GM19193 (cell line): ENCODE measurements around the gene MRC2.

Source experiments
- POLR2A ChIP-seq: IDR thresholded peaks from 4 replicates; pipeline ENCODE4 v1.6.1; 2011; ENCODE audit not compliant: insufficient read depth, insufficient read length; ENCODE audit errors: extremely low read depth

Gene MRC2

GRCh38 chr17:62660629-62661118 is 33.2 kb downstream of the MRC2 start:
- no peak for TF ChIP-seq POLR2A

- TF ChIP-seq POLR2A: no peak
Measured at GRCh38 chr17:62661337-62661736, 33.9 kb downstream of the MRC2 start.

- TF ChIP-seq POLR2A: no peak
Measured at GRCh38 chr17:62662855-62663254, 35.4 kb downstream of the MRC2 start.

- TF ChIP-seq POLR2A: no peak
Measured at GRCh38 chr17:62663304-62663703, 35.8 kb downstream of the MRC2 start.

- TF ChIP-seq POLR2A: no peak
Measured at GRCh38 chr17:62664336-62665120, 37.1 kb downstream of the MRC2 start.

- no peak for TF ChIP-seq POLR2A
Measured at GRCh38 chr17:62665599-62665998, 38.1 kb downstream of the MRC2 start.

- TF ChIP-seq POLR2A: no peak
Measured at GRCh38 chr17:62666061-62666800, 38.8 kb downstream of the MRC2 start.

GRCh38 chr17:62666801-62667591 is 39.5 kb downstream of the MRC2 start:
- no peak for TF ChIP-seq POLR2A

- no peak for TF ChIP-seq POLR2A
Measured at GRCh38 chr17:62668091-62668804, 40.8 kb downstream of the MRC2 start.

GRCh38 chr17:62670202-62670821 is 42.8 kb downstream of the MRC2 start:
- TF ChIP-seq POLR2A: no peak

GRCh38 chr17:62671553-62671952 is 44.1 kb downstream of the MRC2 start:
- no peak for TF ChIP-seq POLR2A

- TF ChIP-seq POLR2A: no peak
Measured at GRCh38 chr17:62672957-62673356, 45.5 kb downstream of the MRC2 start.

GRCh38 chr17:62673614-62674362 is 46.3 kb downstream of the MRC2 start:
- TF ChIP-seq POLR2A: no peak

GRCh38 chr17:62674363-62674739 is 46.9 kb downstream of the MRC2 start:
- no peak for TF ChIP-seq POLR2A

- TF ChIP-seq POLR2A: no peak
Measured at GRCh38 chr17:62674841-62675240, 47.4 kb downstream of the MRC2 start.
